ENCODE data around the gene LEFTY1.
"Not testable (repeated sequence)": the region's sequence is repeated elsewhere in the genome, so short reads cannot be mapped to it uniquely, and the experiment has no call there.

Gene LEFTY1

GRCh38 chr1:225849925-225850324 lies 39.0 kb downstream of the LEFTY1 start:
- no peak for DNase-seq (ENCODE audit: low read depth in 2 of 2)

- DNase-seq (ENCODE audit: low read depth in 2 of 2), result no peak
These were observed 40.7 kb downstream of the LEFTY1 start for GRCh38 chr1:225848030-225848955.

- no peak for DNase-seq (ENCODE audit: low read depth in 2 of 2)
These were observed 41.3 kb downstream of the LEFTY1 start for GRCh38 chr1:225847610-225848009.

GRCh38 chr1:225846331-225847310 lies 42.3 kb downstream of the LEFTY1 start:
- DNase-seq (ENCODE audit: low read depth in 2 of 2), result no peak

GRCh38 chr1:225845571-225846259 lies 43.2 kb downstream of the LEFTY1 start:
- no peak for DNase-seq (ENCODE audit: low read depth in 2 of 2)

- no peak for DNase-seq (ENCODE audit: low read depth in 2 of 2)
These were observed 43.8 kb downstream of the LEFTY1 start for GRCh38 chr1:225845097-225845496.

GRCh38 chr1:225844236-225845061 lies 44.5 kb downstream of the LEFTY1 start:
- DNase-seq (ENCODE audit: low read depth in 2 of 2), result no peak

- no peak for DNase-seq (ENCODE audit: low read depth in 2 of 2)
These were observed 45.5 kb downstream of the LEFTY1 start for GRCh38 chr1:225843426-225843795.

- DNase-seq (ENCODE audit: low read depth in 2 of 2), result no peak
These were observed 46.0 kb downstream of the LEFTY1 start for GRCh38 chr1:225842788-225843425.

GRCh38 chr1:225842074-225842473 lies 46.9 kb downstream of the LEFTY1 start:
- DNase-seq (ENCODE audit: low read depth in 2 of 2), result no peak

- no peak for DNase-seq (ENCODE audit: low read depth in 2 of 2)
These were observed 48.2 kb downstream of the LEFTY1 start for GRCh38 chr1:225840713-225841112.

GRCh38 chr1:225840223-225840610 lies 48.7 kb downstream of the LEFTY1 start:
- DNase-seq (ENCODE audit: low read depth in 2 of 2), result no peak

GRCh38 chr1:225838793-225839192 lies 50.2 kb downstream of the LEFTY1 start:
- no peak for DNase-seq (ENCODE audit: low read depth in 2 of 2)

- not testable (repeated sequence) for DNase-seq (ENCODE audit: low read depth in 2 of 2)
These were observed 52.6 kb downstream of the LEFTY1 start for GRCh38 chr1:225836296-225836695.

Measured in stimulated activated CD4-positive, alpha-beta T cell treated with anti-CD3 and anti-CD28 coated beads, Interleukin-4, amount 100 ng/mL, for 48 hours (primary cell).